Uterus (tissue), 4 donors: ENCODE results near the gene IDH2. TPM values are rescaled to one million over a fixed set of nuclear protein-coding genes. Genes with fewer than 3 reads are reported as not detected.

Source experiments
- DNase-seq, 2 donors: peaks; one replicate each; pipeline ENCODE4 v3.0.0-alpha.2; 2019 to 2020
- H3K27ac ChIP-seq, 2 donors: fragments of 200-600 bp; sonication (generic); 1 replicate in 1 of 2; 2 replicates in 1 of 2; pipeline ENCODE4 v1.5.1; 2016 to 2018
- H3K27me3 ChIP-seq, 2 donors: fragments of 200-600 bp; sonication (generic); one replicate each; pipeline ENCODE4 v1.5.1; 2018 to 2019; ENCODE audit warnings: control low read depth in 1 of 2
- H3K36me3 ChIP-seq, 2 donors: fragments of 200-600 bp; sonication (generic); one replicate each; pipeline ENCODE4 v1.5.1; 2019; ENCODE audit warnings: control low read depth in 1 of 2
- H3K4me1 ChIP-seq, 2 donors: fragments of 200-600 bp; sonication (generic); one replicate each; pipeline ENCODE4 v1.5.1; 2018 to 2019; ENCODE audit warnings: control low read depth in 1 of 2
- H3K4me3 ChIP-seq, 2 donors: fragments of 200-600 bp; sonication (generic); 1 replicate in 1 of 2; 2 replicates in 1 of 2; pipeline ENCODE4 v1.5.1; 2018 to 2019; ENCODE audit warnings: mild to moderate bottlenecking in 1 of 2
- H3K9me3 ChIP-seq, 2 donors: fragments of 200-600 bp; sonication (generic); one replicate each; pipeline ENCODE4 v1.5.1; 2019; ENCODE audit warnings: control low read depth in 1 of 2
- CTCF ChIP-seq, 4 experiments: fragments of 200-600 bp in 2 of 4; fragments of 450-650 bp in 2 of 4; sonication (generic) in 2 of 4; IDR thresholded peaks; one replicate each; pipeline ENCODE4 v1.5.1; 2016 to 2019; ENCODE audit warnings: antibody characterized with exemption in 4 of 4, mild to moderate bottlenecking in 2 of 4, moderate library complexity in 1 of 4
- POLR2A ChIP-seq, 2 donors: fragments of 450-650 bp; IDR thresholded peaks; one replicate each; pipeline ENCODE4 v1.6.1; 2016; ENCODE audit warnings: antibody characterized with exemption in 2 of 2, mild to moderate bottlenecking in 1 of 2, moderate library complexity in 1 of 2
- intact Hi-C: fragments of 100-400 bp; cut with DNase I; formaldehyde crosslinking; loops from one replicate; pipeline ENCODE4 v1.15.1; 2023; ENCODE audit warnings: low total_unique reads
- total RNA-seq, 4 donors: library from RNA; depleted of rRNA in 3 of 4; stranded (reverse); fragments of >200 nt in 3 of 4; gene quantifications; one replicate each; pipeline versions ENCODE4 v1.1.0 to v1.2.4, GENCODE V29; 2014 to 2023
- donor health status: DM: yes; HTN: yes; CAD: no.

Gene IDH2
- total RNA-seq, 4 donors from 2014 or later: 4.1 to 93.8 (median 21.5) TPM

- H3K4me3 ChIP-seq: no peak overlapping the region
- peaks cover 0 to 11% of the 10 kb centered on the region in 2 donors for H3K4me1 ChIP-seq
- no peaks in the 10 kb centered on the region for H3K36me3 ChIP-seq
- peak overlapping the region in 1 of 2 donors; percentile 91 for H3K27ac ChIP-seq
- no peaks in the 10 kb centered on the region for H3K9me3 ChIP-seq
- intact Hi-C loops: no loop called here
- no peaks in the 10 kb centered on the region for H3K27me3 ChIP-seq
- TF ChIP-seq CTCF (IDR thresholded peaks at IDR 0.05) (no peak), POLR2A (IDR thresholded peaks at IDR 0.05) (no peak)
- DNase-seq: no peak
Measured at GRCh38 chr15:90103701-90104329, 1.5 kb upstream of the IDH2 start.

GRCh38 chr15:90101130-90101968 is 919 bp downstream of the IDH2 start:
- H3K27ac ChIP-seq: peak overlapping the region; percentile 91 to 97
- no peak for TF ChIP-seq POLR2A (IDR thresholded peaks at IDR 0.05)
- no peak for TF ChIP-seq CTCF (IDR thresholded peaks at IDR 0.05)
- peaks cover 0 to 17% of the 10 kb centered on the region in 2 donors for H3K4me1 ChIP-seq
- no peaks in the 10 kb centered on the region for H3K27me3 ChIP-seq
- peak; percentile 35 to 44 for DNase-seq
- no peaks in the 10 kb centered on the region for H3K9me3 ChIP-seq
- intact Hi-C loops: no loop called here
- peak overlapping the region; percentile 74 to 97 for H3K4me3 ChIP-seq
- H3K36me3 ChIP-seq: no peaks in the 10 kb centered on the region

GRCh38 chr15:90099868-90100831 is 2.1 kb downstream of the IDH2 start:
- H3K27ac ChIP-seq: peak overlapping the region; percentile 91 to 97
- no peaks in the 10 kb centered on the region for H3K9me3 ChIP-seq
- H3K27me3 ChIP-seq: no peaks in the 10 kb centered on the region
- TF ChIP-seq CTCF (IDR thresholded peaks at IDR 0.05) (no peak), POLR2A (IDR thresholded peaks at IDR 0.05) (no peak)
- H3K4me1 ChIP-seq: peaks cover 0 to 17% of the 10 kb centered on the region in 2 donors
- no peaks in the 10 kb centered on the region for H3K36me3 ChIP-seq
- intact Hi-C loops: no loop called here
- H3K4me3 ChIP-seq: no peak overlapping the region
- peak; percentile 44 to 55 for DNase-seq

GRCh38 chr15:90099072-90099867 is 3.0 kb downstream of the IDH2 start:
- Histone ChIP-seq H3K27me3 (no peaks in the 10 kb centered on the region), H3K9me3 (no peaks in the 10 kb centered on the region), H3K4me1 (peaks cover 0 to 17% of the 10 kb centered on the region in 2 donors), H3K27ac (peak overlapping the region; percentile 91 to 97), H3K4me3 (no peak overlapping the region), H3K36me3 (no peaks in the 10 kb centered on the region)
- TF ChIP-seq POLR2A (IDR thresholded peaks at IDR 0.05) (no peak), CTCF (IDR thresholded peaks at IDR 0.05) (no peak)
- intact Hi-C loops: no loop called here
- no peak for DNase-seq
